H1 (cell line): ENCODE results near the gene PIAS2.

Experiments used
- BCL11A ChIP-seq, 2 experiments: IDR thresholded peaks; one replicate each; pipeline ENCODE4 v1.6.1; 2011; ENCODE audit warnings: low read depth in 2 of 2, low read length in 2 of 2, mild to moderate bottlenecking in 2 of 2
- CTCF ChIP-seq, 3 experiments: IDR thresholded peaks; 1 replicate in 2 of 3; 2 replicates in 1 of 3; pipeline versions ENCODE4 v1.5.1 to v1.6.1; 2011; ENCODE audit warnings: low read length in 3 of 3, mild to moderate bottlenecking in 3 of 3, inconsistent platforms in 2 of 3, low read depth in 1 of 3, moderate library complexity in 1 of 3; ENCODE audit not compliant: insufficient read depth in 1 of 3; ENCODE audit errors: control extremely low read depth in 1 of 3
- EGR1 ChIP-seq: IDR thresholded peaks from 2 replicates; pipeline ENCODE4 v1.6.1; 2011; ENCODE audit warnings: low read depth, low read length, borderline replicate concordance
- EZH2 ChIP-seq: fragments of 200-600 bp; sonication (generic); IDR thresholded peaks from 2 replicates; pipeline ENCODE4 v1.7.1; 2012; ENCODE audit warnings: low read depth, mild to moderate bottlenecking, moderate library complexity, low read length, inconsistent platforms; ENCODE audit not compliant: severe bottlenecking
- POLR2A ChIP-seq, 2 experiments: IDR thresholded peaks; 1 replicate in 1 of 2; 2 replicates in 1 of 2; pipeline ENCODE4 v1.6.1; 2011; ENCODE audit warnings: low read depth in 2 of 2, low read length in 2 of 2, mild to moderate bottlenecking in 2 of 2; ENCODE audit errors: control extremely low read depth in 1 of 2
- POLR2AphosphoS5 ChIP-seq: IDR thresholded peaks from 2 replicates; pipeline ENCODE4 v1.6.1; 2011; ENCODE audit warnings: low read depth, low read length
- TEAD4 ChIP-seq: IDR thresholded peaks from 2 replicates; pipeline ENCODE4 v1.6.1; 2012; ENCODE audit warnings: low read depth, low read length, inconsistent platforms, mixed read lengths
- TF ChIP-seq, protein P1 (sequence below): IDR thresholded peaks from 2 replicates; pipeline ENCODE4 v1.6.1; 2011; ENCODE audit warnings: low read length, improper control_type of control experiment

GRCh38 chr18:46789088-46789487 lies 128.2 kb downstream of the PIAS2 start:
- TF ChIP-seq POLR2A (IDR thresholded peaks at IDR 0.05; ENCODE audit: control extremely low read depth in 1 of 2, low read depth in 2 of 2, low read length in 2 of 2) (no peak), CTCF (IDR thresholded peaks at IDR 0.05; ENCODE audit: control extremely low read depth in 1 of 3, insufficient read depth in 1 of 3, low read depth in 1 of 3, low read length in 3 of 3) (no peak), TEAD4 (no peak), BCL11A (IDR thresholded peaks at IDR 0.05; ENCODE audit: low read depth in 2 of 2, low read length in 2 of 2) (no peak), EZH2 (no peak), EGR1 (no peak), POLR2AphosphoS5 (no peak)
- TF ChIP-seq, protein P1, sequence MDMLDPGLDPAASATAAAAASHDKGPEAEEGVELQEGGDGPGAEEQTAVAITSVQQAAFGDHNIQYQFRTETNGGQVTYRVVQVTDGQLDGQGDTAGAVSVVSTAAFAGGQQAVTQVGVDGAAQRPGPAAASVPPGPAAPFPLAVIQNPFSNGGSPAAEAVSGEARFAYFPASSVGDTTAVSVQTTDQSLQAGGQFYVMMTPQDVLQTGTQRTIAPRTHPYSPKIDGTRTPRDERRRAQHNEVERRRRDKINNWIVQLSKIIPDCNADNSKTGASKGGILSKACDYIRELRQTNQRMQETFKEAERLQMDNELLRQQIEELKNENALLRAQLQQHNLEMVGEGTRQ: no peak
